Hypothalamus (tissue), 51 donors: ENCODE data around the gene CFC1B.
"Not testable (repeated sequence)": the region's sequence is repeated elsewhere in the genome, so short reads cannot be mapped to it uniquely, and the experiment has no call there.

Experiments used
- DNase-seq, 51 donors: peaks; one replicate each; lab custom pipeline; 2025; lab: John Stamatoyannopoulos, UW

CFC1B gene

DNA sequence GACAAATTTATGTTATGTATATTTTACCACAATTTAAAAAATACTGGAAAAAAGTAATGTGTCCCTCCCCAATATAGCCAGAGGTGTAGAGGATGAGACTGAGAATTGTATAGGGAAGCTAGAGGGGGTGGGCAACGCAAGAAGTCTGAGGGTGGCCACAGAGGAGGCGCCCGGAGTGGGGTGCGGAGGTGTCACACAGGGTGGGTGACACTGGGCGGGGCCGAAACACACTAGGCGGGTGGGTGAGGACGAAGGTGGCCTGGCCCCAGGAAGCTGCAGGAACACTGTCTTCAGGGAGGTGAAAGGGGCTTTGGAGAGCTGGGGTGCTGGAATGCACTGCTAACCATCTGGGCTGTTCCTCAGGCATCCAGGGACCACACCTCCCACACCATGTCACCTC lies 35.4 kb downstream of the CFC1B start:
- not testable (repeated sequence) for DNase-seq

DNA sequence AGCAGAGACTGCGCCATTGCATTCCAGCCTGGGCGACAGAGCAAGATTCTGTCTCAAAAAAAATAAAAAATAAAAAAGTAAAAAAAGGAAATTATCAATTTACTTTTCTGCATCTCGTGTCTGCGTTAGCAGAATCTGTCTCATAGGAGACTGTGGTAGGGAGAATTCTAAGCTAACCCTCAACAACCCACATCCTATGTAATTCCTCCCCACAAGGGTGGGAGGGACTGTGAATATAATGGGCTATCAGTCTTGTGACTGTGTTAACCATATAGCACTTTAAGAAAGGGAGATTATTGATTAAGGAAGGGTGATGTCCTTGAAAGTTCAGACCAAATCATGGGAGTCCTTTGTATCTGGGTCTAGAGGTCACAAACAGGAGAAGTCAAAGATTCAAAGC lies 45.1 kb downstream of the CFC1B start:
- DNase-seq, result not testable (repeated sequence)

DNA sequence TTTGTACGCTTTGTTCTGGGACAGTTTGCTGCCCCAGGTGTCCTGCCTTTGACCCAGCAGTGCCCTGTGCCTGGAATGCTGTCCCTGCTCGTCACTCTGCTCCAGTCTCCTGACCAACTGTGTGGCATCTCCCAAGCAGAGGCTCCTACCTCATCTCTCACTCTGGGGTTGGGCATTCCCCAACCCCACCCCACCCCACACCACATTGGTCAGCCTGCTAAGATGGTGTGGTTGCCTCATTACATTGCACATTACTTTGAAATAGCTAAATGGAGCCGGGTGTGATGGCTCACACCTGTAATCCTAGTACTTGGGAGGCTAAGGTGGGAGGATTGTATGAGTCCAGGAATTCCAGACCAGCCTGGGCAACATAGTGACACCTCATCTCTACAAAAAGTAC lies 50.9 kb downstream of the CFC1B start:
- DNase-seq, result not testable (repeated sequence)

- not testable (repeated sequence) for DNase-seq
Measured at GRCh38 chr2:130574230-130574629, 53.2 kb downstream of the CFC1B start.

DNA sequence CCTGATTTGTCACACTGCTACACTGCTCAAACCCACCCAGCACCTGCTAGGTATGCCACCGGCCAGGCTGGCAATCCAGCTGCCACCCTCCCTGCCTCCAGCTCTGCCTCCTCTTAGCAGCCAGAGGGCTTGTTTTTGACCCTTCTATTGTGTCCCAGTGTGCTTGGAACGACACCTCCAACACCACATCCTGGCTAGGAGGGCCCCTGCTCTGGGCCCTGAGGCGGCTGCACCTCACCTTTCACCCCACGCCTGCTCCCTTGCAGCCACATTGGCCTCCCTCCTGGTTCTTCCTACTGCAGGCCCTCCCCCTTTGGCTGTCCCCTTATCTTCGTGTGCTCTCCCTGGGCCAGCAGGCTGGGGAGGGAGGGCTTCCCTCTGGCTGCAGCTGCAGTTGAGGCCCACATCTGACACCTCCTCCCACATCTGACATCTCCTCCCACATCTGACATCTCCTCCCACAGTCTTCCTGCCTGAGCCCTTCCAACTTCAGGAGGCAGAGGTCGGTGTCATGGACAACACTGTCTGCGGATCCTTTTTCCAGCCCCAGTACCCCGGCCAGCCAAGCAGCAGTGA lies 55.3 kb downstream of the CFC1B start:
- not testable (repeated sequence) for DNase-seq

DNA sequence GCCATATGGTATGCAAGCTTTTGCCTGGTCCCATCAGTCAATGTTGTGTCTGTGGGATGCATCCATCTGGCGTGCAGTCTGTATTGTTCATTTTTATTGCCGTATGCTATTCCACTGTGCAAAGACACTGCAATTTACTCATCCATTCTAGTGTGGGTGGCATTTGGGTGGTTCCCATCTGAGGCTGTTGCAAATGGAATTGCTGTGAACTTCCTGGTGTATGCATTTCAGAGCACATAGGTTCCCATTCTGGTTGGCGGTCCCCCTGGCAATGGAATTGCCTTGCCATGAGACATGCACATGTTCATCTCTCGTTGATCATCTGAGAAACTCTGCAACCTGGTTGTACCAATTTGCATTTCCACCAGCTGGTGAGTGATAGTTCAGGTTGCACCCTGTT lies 56.5 kb downstream of the CFC1B start:
- not testable (repeated sequence) for DNase-seq
